ENCODE data around the gene FAM219B. TPM values are rescaled to one million over a fixed set of nuclear protein-coding genes. Genes with fewer than 3 reads are reported as not detected.

FAM219B gene
- total RNA-seq, 6 experiments from 2014 or later, result 40.6 to 61.4 (median 51.8) TPM

GRCh38 chr15:74858369-74858740, 48.3 kb downstream of the FAM219B start:
- H3K9me3 Mint-ChIP-seq, result no peaks in the 10 kb centered on the region

GRCh38 chr15:74857671-74858368, 48.8 kb downstream of the FAM219B start:
- Mint-ChIP-seq H3K27ac (no peak overlapping the region), H3K27me3 (ENCODE audit: insufficient read depth) (no peaks in the 10 kb centered on the region), H3K9me3 (no peaks in the 10 kb centered on the region)

More at GRCh38 chr15:74858369-74858740, 48.3 kb downstream of the FAM219B start:
- Mint-ChIP-seq H3K27ac (no peak overlapping the region), H3K36me3 (ENCODE audit: low read depth) (no peaks in the 10 kb centered on the region), H3K4me3 (no peak overlapping the region), H3K4me1 (ENCODE audit: low read depth) (peaks cover 1% of the 10 kb centered on the region), H3K27me3 (ENCODE audit: insufficient read depth) (no peaks in the 10 kb centered on the region)
- no peak for TF ChIP-seq CTCF (IDR thresholded peaks at IDR 0.05)
- no peak for DNase-seq

GRCh38 chr15:74857082-74857655, 49.5 kb downstream of the FAM219B start:
- no peak overlapping the region for H3K4me3 Mint-ChIP-seq
- H3K36me3 Mint-ChIP-seq (ENCODE audit: low read depth), result no peaks in the 10 kb centered on the region
- no peaks in the 10 kb centered on the region; the same call in 1 of the 2 replicates for H3K4me1 Mint-ChIP-seq (ENCODE audit: low read depth)
- no peak for TF ChIP-seq CTCF (IDR thresholded peaks at IDR 0.05)
- H3K27me3 Mint-ChIP-seq (ENCODE audit: insufficient read depth), result no peaks in the 10 kb centered on the region
- no peak overlapping the region for H3K27ac Mint-ChIP-seq
- no peak for DNase-seq
- no peaks in the 10 kb centered on the region for H3K9me3 Mint-ChIP-seq

More at GRCh38 chr15:74857671-74858368, 48.8 kb downstream of the FAM219B start:
- Mint-ChIP-seq H3K36me3 (ENCODE audit: low read depth) (no peaks in the 10 kb centered on the region), H3K4me1 (ENCODE audit: low read depth) (no peaks in the 10 kb centered on the region; the same call in 1 of the 2 replicates), H3K4me3 (no peak overlapping the region)
- no peak for DNase-seq
- TF ChIP-seq CTCF (IDR thresholded peaks at IDR 0.05), result no peak

GRCh38 chr15:74856537-74856936, 50.1 kb downstream of the FAM219B start:
- Mint-ChIP-seq H3K27ac (no peak overlapping the region), H3K4me1 (ENCODE audit: low read depth) (no peaks in the 10 kb centered on the region; the same call in 1 of the 2 replicates), H3K27me3 (ENCODE audit: insufficient read depth) (no peaks in the 10 kb centered on the region), H3K4me3 (no peak overlapping the region), H3K9me3 (no peaks in the 10 kb centered on the region), H3K36me3 (ENCODE audit: low read depth) (no peaks in the 10 kb centered on the region)
- no peak for DNase-seq
- TF ChIP-seq CTCF (IDR thresholded peaks at IDR 0.05), result no peak

- Mint-ChIP-seq H3K4me3 (no peak overlapping the region), H3K27ac (no peak overlapping the region), H3K9me3 (no peaks in the 10 kb centered on the region), H3K27me3 (ENCODE audit: insufficient read depth) (no peaks in the 10 kb centered on the region), H3K36me3 (ENCODE audit: low read depth) (no peaks in the 10 kb centered on the region), H3K4me1 (ENCODE audit: low read depth) (no peaks in the 10 kb centered on the region; the same call in 1 of the 2 replicates)
- no peak for TF ChIP-seq CTCF (IDR thresholded peaks at IDR 0.05)
- DNase-seq, result no peak
Measured at GRCh38 chr15:74855857-74856256, 50.8 kb downstream of the FAM219B start.
